SK-N-SH treated with all-trans-retinoic acid at 6 μM for 48 hours (cell line): ENCODE results near the gene CIT.
"Not testable (repeated sequence)": the region's sequence is repeated elsewhere in the genome, so short reads cannot be mapped to it uniquely, and the experiment has no call there.

Experiments used
- ARNTL ChIP-seq: fragments of 450-650 bp; formaldehyde crosslinking; IDR thresholded peaks from 2 replicates; pipeline ENCODE4 v1.5.0; 2020; ENCODE audit warnings: low read depth, mild to moderate bottlenecking, moderate library complexity, borderline replicate concordance
- BACH2 ChIP-seq: fragments of 250-450 bp; sonication (Bioruptor Pico); IDR thresholded peaks from 2 replicates; pipeline ENCODE4 v1.9.0; 2021; ENCODE audit warnings: mild to moderate bottlenecking, borderline replicate concordance
- CSDC2 ChIP-seq: fragments of 250-450 bp; sonication (Bioruptor Pico); IDR thresholded peaks from 2 replicates; pipeline ENCODE4 v1.5.0; 2020; ENCODE audit warnings: mild to moderate bottlenecking, moderate library complexity
- ESRRG ChIP-seq: fragments of 250-450 bp; sonication (Bioruptor Pico); IDR thresholded peaks from 2 replicates; pipeline ENCODE4 v1.6.1; 2021; ENCODE audit warnings: mild to moderate bottlenecking
- ISL1 ChIP-seq: fragments of 250-450 bp; sonication (Bioruptor Pico); IDR thresholded peaks from 2 replicates; pipeline ENCODE4 v2.1.2; 2022; ENCODE audit warnings: mild to moderate bottlenecking, moderate library complexity
- SNAI2 ChIP-seq: fragments of 250-450 bp; sonication (Bioruptor Pico); IDR thresholded peaks from 2 replicates; pipeline ENCODE4 v1.5.0; 2020; ENCODE audit warnings: mild to moderate bottlenecking, moderate library complexity
- ZNF70 ChIP-seq: fragments of 450-650 bp; formaldehyde crosslinking; IDR thresholded peaks from 2 replicates; pipeline ENCODE4 v1.5.0; 2020; ENCODE audit warnings: mild to moderate bottlenecking, moderate library complexity
- TF ChIP-seq, protein P1 (sequence below): fragments of 250-450 bp; sonication (Bioruptor Pico); IDR thresholded peaks from 2 replicates; pipeline ENCODE4 v1.8.0; 2020; ENCODE audit warnings: mild to moderate bottlenecking, moderate library complexity, borderline replicate concordance
- TF ChIP-seq, protein P2 (sequence below): fragments of 250-450 bp; sonication (Bioruptor Pico); IDR thresholded peaks from 2 replicates; pipeline ENCODE4 v1.5.0; 2020; ENCODE audit warnings: mild to moderate bottlenecking, moderate library complexity
- TF ChIP-seq, protein P3 (sequence below): fragments of 250-450 bp; sonication (Bioruptor Pico); IDR thresholded peaks from 2 replicates; pipeline ENCODE4 v1.5.1; 2021; ENCODE audit warnings: mild to moderate bottlenecking, moderate library complexity

DNA sequence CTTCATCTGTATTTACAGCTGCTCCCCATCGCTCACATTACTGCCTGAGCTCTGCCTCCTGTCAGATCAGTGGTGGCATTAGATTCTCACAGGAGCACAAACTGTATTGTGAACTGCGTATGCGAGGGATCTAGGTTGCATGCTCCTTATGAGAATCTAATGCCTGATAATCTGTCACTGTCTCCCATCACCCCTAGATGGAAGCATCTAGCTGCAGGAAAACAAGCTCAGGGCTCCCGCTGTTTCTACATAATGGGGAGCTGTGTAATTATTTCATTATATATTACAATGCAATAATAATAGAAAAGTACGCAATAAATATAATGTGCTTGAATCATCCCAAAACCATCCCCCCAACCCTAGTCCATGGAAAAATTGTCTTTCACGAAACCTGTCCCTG is 219.0 kb downstream of the CIT start:
- TF ChIP-seq, protein P1, sequence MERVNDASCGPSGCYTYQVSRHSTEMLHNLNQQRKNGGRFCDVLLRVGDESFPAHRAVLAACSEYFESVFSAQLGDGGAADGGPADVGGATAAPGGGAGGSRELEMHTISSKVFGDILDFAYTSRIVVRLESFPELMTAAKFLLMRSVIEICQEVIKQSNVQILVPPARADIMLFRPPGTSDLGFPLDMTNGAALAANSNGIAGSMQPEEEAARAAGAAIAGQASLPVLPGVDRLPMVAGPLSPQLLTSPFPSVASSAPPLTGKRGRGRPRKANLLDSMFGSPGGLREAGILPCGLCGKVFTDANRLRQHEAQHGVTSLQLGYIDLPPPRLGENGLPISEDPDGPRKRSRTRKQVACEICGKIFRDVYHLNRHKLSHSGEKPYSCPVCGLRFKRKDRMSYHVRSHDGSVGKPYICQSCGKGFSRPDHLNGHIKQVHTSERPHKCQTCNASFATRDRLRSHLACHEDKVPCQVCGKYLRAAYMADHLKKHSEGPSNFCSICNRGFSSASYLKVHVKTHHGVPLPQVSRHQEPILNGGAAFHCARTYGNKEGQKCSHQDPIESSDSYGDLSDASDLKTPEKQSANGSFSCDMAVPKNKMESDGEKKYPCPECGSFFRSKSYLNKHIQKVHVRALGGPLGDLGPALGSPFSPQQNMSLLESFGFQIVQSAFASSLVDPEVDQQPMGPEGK = not testable (repeated sequence)
- not testable (repeated sequence) for TF ChIP-seq CSDC2 (CRISPR knock-in tag); ARNTL (CRISPR knock-in tag); SNAI2; BACH2; ZNF70 (CRISPR knock-in tag); ESRRG (CRISPR knock-in tag); ISL1 (CRISPR knock-in tag)
- TF ChIP-seq, protein P2, sequence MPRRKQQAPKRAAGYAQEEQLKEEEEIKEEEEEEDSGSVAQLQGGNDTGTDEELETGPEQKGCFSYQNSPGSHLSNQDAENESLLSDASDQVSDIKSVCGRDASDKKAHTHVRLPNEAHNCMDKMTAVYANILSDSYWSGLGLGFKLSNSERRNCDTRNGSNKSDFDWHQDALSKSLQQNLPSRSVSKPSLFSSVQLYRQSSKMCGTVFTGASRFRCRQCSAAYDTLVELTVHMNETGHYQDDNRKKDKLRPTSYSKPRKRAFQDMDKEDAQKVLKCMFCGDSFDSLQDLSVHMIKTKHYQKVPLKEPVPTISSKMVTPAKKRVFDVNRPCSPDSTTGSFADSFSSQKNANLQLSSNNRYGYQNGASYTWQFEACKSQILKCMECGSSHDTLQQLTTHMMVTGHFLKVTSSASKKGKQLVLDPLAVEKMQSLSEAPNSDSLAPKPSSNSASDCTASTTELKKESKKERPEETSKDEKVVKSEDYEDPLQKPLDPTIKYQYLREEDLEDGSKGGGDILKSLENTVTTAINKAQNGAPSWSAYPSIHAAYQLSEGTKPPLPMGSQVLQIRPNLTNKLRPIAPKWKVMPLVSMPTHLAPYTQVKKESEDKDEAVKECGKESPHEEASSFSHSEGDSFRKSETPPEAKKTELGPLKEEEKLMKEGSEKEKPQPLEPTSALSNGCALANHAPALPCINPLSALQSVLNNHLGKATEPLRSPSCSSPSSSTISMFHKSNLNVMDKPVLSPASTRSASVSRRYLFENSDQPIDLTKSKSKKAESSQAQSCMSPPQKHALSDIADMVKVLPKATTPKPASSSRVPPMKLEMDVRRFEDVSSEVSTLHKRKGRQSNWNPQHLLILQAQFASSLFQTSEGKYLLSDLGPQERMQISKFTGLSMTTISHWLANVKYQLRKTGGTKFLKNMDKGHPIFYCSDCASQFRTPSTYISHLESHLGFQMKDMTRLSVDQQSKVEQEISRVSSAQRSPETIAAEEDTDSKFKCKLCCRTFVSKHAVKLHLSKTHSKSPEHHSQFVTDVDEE (CRISPR knock-in tag) = not testable (repeated sequence)
- TF ChIP-seq, protein P3, sequence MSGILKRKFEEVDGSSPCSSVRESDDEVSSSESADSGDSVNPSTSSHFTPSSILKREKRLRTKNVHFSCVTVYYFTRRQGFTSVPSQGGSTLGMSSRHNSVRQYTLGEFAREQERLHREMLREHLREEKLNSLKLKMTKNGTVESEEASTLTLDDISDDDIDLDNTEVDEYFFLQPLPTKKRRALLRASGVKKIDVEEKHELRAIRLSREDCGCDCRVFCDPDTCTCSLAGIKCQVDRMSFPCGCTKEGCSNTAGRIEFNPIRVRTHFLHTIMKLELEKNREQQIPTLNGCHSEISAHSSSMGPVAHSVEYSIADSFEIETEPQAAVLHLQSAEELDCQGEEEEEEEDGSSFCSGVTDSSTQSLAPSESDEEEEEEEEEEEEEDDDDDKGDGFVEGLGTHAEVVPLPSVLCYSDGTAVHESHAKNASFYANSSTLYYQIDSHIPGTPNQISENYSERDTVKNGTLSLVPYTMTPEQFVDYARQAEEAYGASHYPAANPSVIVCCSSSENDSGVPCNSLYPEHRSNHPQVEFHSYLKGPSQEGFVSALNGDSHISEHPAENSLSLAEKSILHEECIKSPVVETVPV (CRISPR knock-in tag) = not testable (repeated sequence)
